ENCODE results near the gene SLC2A8.

GRCh38 chr9:127393645-127394044 lies 3.3 kb upstream of the SLC2A8 start:
- TF ChIP-seq ARNT (IDR thresholded peaks at IDR 0.05) (no peak), SP1 (IDR thresholded peaks at IDR 0.05) (no peak), BHLHE40 (IDR thresholded peaks at IDR 0.05; ENCODE audit: borderline replicate concordance) (no peak), ELF4 (IDR thresholded peaks at IDR 0.05) (no peak), FOXA1 (IDR thresholded peaks at IDR 0.05) (no peak), TARDBP (IDR thresholded peaks at IDR 0.05) (no peak), HDGF (IDR thresholded peaks at IDR 0.05; ENCODE audit: borderline replicate concordance) (no peak), ZNF384 (IDR thresholded peaks at IDR 0.05) (no peak)
